NCI-H524 treated with DMSO at 0.1 percent for 48 hours (cell line): Measurements from ENCODE around the gene RAD17.
"Not testable (repeated sequence)": the region's sequence is repeated elsewhere in the genome, so short reads cannot be mapped to it uniquely, and the experiment has no call there.

Experiments
- DNase-seq: peaks from one replicate; lab custom pipeline; 2025; lab: John Stamatoyannopoulos, UW

RAD17 gene

GRCh38 chr5:69374911-69375446, 5.4 kb downstream of the RAD17 start:
- no peak for DNase-seq

GRCh38 chr5:69378376-69378775, 8.8 kb downstream of the RAD17 start:
- no peak for DNase-seq

- DNase-seq = no peak
Observed at GRCh38 chr5:69404659-69405330, 35.2 kb downstream of the RAD17 start.

DNA sequence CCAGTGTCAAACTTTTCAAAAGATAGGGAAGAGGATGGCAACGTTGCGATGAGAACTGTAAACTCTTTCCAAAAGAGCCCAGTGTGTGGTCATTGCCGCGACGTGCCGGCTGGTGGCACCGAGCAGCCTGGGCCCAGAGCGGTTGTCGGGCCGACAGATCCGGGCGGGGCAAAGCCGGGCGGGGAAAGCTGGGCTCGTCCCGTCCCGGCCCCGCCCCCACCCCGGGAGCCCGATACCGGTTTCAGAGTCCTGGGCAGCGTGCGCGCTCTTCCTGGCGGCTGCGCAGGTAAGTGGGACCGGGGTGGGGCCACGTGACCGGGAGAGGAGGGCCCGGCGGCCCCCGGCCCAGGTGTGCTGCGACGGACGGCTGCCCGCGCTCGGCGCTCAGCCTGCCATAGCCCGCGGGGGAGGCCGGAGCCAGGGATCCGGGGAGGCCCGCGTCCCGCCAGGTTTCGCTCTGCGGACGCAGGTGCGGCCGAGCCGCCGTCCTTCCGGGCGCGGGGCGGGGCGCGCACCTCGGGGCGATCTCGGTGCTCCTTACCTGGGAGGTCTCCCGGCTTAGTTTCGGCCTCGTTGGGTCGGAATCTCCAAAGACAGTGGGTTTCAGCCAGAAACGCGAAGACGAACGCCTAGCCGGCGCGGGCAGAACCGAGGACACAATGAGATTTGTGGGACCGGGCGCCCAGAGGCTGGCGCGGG, 45.4 kb downstream of the RAD17 start, which contains the start of gene MARVELD2:
MARVELD2 (plus strand) TSS at position 232 of the 699 bp plus-strand sequence. CDS start 4,270 bp downstream, outside the sequence.
- no peak for DNase-seq

DNA sequence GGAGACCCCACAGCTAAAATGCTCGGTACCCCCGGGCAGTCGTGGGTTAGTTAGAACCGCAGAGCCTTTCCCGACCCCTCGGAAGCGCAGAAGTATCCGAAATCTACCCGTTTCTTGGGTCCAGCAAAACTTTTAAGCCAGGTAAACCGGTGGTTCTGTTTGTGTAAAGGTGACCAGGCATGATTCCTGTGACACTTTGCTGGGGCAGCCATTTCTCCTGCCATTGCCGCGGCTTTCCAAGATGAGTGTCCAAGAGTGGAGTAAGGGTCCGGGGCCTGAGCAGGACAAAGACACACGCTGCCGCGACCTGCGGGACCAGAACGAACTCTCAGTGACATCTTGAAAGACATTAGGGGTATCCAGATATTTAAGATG, 46.0 kb downstream of the RAD17 start:
- DNase-seq = no peak

DNA sequence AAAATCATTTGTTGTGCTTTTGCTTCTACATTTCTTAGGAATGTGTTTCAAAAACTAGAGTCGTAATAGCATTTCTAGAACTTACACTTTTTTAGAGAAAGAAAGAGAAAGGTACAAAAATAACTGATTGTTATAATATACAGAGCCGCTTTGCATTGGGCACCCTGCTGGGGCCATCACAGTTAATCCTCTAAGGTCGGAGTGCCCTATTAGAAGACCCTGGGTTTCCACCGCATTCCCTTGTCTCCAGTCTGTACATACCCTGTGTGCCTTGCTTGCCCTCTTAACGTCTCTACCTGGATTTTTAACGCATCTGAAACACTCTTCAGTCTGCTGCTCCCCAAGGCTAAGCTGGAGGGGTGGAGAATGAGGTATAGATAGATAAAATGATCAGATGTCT, 46.6 kb downstream of the RAD17 start:
- DNase-seq = no peak

DNA sequence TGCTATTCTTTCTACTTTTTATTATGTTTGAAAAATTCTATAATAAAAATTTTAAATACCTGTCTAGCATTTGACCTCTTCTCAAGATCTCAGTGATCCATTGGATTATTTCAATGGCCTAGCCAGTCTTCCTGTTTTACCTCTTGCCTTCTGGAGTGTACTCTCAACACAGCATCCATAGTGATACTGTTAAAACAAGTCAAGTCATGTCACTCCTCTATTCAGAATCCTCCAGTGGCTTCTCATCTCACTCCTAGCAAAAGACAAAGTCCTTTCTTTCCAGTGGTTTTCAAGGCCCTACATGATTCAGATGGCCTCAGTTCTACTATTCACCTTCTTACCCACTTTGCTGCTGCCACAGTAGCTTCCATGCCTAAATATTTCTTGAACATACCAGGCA, 47.1 kb downstream of the RAD17 start:
- no peak for DNase-seq

DNA sequence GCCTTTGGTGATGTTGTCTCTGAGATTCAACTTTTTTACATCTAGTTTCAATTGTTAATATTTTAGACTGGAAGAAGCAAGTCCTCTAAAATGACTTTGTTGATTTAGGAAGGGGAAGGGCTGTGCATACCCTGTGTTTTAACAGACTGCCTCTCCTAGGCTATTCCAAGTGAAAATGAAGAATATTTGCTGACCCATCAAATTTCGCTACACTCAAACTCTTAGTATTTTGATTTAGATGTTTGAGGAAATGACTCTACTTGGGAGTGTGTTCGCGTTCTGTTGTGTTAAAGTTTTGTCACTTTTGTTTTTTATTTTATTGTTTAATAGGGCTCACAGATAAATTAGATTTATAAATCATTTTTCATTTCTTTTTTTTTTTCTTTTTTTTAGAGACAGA, 48.9 kb downstream of the RAD17 start:
- DNase-seq = no peak

GRCh38 chr5:69431424-69432303, 62.0 kb downstream of the RAD17 start:
- no peak for DNase-seq

DNA sequence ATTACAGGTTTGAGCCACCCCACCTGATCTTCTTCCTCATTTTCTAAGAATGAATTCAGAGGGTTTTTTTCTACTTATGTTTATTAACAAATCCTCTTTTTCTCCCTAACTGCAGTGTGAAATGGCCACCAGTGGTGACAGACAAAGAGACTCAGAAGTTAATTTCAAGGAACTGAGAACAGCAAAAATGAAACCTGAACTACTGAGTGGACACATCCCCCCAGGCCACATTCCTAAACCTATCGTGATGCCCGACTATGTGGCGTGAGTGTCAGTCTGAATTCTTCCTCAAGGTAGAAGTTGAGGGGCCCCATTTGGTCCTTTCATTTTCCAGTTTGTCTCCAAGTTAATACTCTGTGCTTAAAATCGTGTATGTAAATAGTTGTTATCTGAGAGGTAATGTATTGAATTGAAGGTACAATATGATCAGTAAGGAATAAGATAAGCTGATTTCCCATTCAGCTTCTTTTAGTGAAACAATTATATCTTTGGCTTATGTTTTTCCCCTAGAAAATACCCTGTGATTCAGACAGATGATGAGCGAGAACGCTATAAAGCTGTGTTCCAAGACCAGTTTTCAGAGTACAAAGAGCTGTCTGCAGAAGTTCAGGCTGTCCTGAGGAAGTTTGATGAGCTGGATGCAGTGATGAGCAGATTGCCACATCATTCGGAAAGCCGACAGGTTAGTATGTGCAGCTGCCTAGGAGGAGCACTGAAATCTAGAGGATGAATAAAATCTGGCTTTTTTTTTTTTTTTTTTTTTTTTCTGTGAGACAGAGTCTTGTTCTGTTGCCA, 63.0 kb downstream of the RAD17 start:
- DNase-seq = no peak

- DNase-seq = not testable (repeated sequence)
Observed at GRCh38 chr5:69435276-69435884, 65.8 kb downstream of the RAD17 start.

DNA sequence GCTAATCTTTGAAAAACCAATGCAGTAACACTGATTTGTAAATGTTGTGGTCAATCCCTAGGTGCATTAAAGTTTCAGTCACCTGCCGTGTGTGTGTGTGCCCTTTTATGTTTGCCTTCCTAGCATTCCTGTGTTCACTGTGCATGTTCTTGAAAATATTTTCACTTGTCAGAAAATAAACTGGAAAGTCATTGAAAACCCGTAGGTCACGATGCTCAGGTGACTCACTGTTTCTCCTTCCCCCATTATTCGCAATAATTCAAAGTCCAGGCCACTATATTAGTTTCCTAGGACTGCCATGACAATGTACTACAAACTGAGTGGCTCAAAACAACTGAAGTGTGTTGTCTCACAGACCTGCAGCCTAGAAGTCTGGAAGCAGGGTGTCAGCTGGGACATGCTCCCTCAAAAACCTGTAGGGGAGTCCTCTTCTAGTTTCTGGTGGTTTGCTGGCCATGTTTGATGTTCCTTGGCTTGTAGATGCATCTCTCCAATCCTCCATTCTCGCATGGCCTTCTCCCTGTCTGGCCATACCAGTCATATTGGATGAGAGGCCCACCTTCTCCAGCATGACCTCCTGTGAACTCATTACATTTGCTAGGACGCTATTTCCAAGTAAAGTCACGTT, 74.6 kb downstream of the RAD17 start:
- no peak for DNase-seq

GRCh38 chr5:69449511-69449910, 79.9 kb downstream of the RAD17 start:
- DNase-seq = no peak

- no peak for DNase-seq
Observed at GRCh38 chr5:69450116-69450515, 80.5 kb downstream of the RAD17 start.

DNA sequence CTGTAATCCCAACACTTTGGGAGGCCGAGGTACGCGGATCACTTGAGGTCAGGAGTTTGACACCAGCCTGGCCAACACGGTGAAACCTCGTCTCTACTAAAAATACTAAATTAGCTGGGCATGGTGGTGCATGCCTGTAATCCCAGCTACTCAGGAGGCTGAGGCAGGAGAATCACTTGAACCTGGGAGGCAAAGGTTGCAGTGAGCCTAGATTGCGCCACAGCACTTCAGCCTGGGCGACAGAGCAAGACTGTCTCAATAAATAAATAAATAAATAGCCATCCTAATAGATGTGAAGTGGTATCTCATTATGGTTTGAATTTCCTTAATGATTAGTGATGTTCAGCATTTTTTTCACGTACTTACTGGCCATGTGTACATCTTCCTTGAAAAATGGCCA, 80.9 kb downstream of the RAD17 start:
- not testable (repeated sequence) for DNase-seq

GRCh38 chr5:69451941-69452647, 82.5 kb downstream of the RAD17 start:
- DNase-seq = no peak

DNA sequence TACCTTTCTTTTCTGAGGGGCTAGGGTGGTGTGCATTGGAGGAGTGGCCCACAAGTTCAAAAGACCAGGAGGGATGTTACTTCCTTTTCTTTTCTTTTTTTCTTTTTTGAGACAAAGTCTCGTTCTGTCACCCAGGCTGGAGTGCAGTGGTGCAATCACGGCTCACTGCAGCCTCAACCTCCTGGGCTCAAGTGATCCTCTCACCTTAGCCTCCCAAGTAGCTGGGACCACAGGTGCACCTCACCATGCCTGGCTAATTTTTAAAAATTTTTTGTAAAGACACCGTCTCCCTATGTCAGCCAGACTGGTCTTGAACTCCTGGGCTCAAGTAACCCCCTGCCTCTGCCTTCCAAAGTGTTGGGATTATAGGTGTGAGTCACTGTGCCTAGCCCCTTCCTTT, 83.9 kb downstream of the RAD17 start:
- DNase-seq = not testable (repeated sequence)

DNA sequence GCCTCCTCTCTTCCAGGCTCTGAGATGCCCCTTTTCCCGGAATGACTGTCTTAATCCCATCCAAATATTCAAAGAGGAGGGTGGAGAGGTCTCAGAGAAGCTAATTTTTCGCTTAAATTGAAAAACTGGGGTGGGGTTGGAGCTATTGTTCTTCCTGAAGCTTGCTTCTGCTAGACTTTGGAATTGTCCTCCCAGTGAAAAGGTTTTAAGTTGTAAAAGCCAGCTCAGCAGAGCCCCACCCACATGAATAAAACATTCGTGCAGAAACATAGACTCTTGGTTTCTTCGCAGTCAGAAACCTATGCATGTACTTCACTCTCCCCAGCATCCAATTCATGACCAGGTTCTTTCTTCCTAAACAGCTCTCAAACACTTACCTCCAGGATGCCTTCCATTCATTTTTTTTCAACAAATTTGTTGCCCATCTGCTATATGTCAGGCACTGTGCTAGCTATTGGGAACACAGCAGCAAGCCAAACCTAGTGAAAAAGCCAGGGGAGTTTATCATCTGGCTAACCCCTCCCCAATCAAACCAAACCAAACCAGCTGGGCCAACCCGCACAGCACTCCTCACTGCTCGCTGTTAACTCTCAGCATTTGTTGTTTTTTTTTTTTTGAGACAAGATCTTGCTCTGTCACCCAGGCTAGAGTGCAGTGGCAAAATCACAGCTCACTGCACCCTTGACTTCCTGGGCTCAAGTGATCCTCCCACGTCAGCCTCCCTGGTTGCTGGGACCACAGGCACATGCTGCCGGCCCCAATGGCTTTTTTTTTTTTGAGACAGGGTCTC, 85.0 kb downstream of the RAD17 start:
- no peak for DNase-seq

- not testable (repeated sequence) for DNase-seq
Observed at GRCh38 chr5:69455428-69455988, 85.9 kb downstream of the RAD17 start.
